SK-N-SH (cell line): Measurements from ENCODE around the gene STK39. TPM values are rescaled to one million over a fixed set of nuclear protein-coding genes. Genes with fewer than 3 reads are reported as not detected.

Source experiments
- CTCF ChIA-PET: fragments of 300-600, 350-600 bp; formaldehyde crosslinking; extraction: SDS; loops from one replicate; lab custom pipeline; 2021; lab: Yijun Ruan, JAX
- POLR2A ChIA-PET: fragments of 350-600 bp; sonication (Branson Sonifier 250); formaldehyde crosslinking; extraction: SDS; loops from one replicate; lab custom pipeline; 2020; ENCODE audit warnings: antibody characterized with exemption, inconsistent platforms; lab: Yijun Ruan, JAX
- DNase-seq: peaks from one replicate; pipeline ENCODE4 v3.0.0; 2012
- H2AFZ ChIP-seq: fragments of 200-600 bp; sonication (generic); 2 replicates; pipeline ENCODE4 v1.8.1; 2016; ENCODE audit warnings: antibody characterized with exemption, mild to moderate bottlenecking, low read depth
- H3F3A ChIP-seq: fragments of 200-600 bp; sonication (generic); replicated peaks from 2 replicates; pipeline ENCODE3; 2016; ENCODE audit warnings: antibody characterized with exemption, mild to moderate bottlenecking; ENCODE audit not compliant: insufficient read depth
- H3K27ac ChIP-seq, 2 experiments: fragments of 200-500 bp in 1 of 2; fragments of 200-600 bp in 1 of 2; sonication (Bioruptor generic) in 1 of 2; sonication (generic), shearing (Covaris generic) in 1 of 2; 2 replicates each; pipeline versions ENCODE4 v1.5.1 to v1.6.1; 2014 to 2016; ENCODE audit warnings: low read depth in 2 of 2, inconsistent platforms in 1 of 2, low read length in 1 of 2, mild to moderate bottlenecking in 1 of 2, mixed read lengths in 1 of 2
- H3K27me3 ChIP-seq: fragments of 200-600 bp; sonication (generic), shearing (Covaris generic); 2 replicates; pipeline ENCODE4 v1.6.1; 2016; ENCODE audit warnings: mixed run types; ENCODE audit not compliant: insufficient read depth
- H3K36me3 ChIP-seq, 2 experiments: fragments of 200-500 bp in 1 of 2; fragments of 200-600 bp in 1 of 2; sonication (Bioruptor generic) in 1 of 2; sonication (generic) in 1 of 2; replicated peaks in 1 of 2; 2 replicates each; pipeline versions ENCODE3 to v1.5.1; 2014 to 2016; ENCODE audit warnings: low read length in 1 of 2, mild to moderate bottlenecking in 1 of 2; ENCODE audit not compliant: insufficient read depth in 2 of 2, control insufficient read depth in 1 of 2
- H3K4me1 ChIP-seq, 2 experiments: fragments of 200-500 bp in 1 of 2; fragments of 200-600 bp in 1 of 2; sonication (Bioruptor generic) in 1 of 2; sonication (generic), shearing (Covaris generic) in 1 of 2; 2 replicates each; pipeline versions ENCODE4 v1.5.1 to v1.6.1; 2014 to 2016; ENCODE audit warnings: low read depth in 1 of 2, low read length in 1 of 2, mixed run types in 1 of 2; ENCODE audit not compliant: insufficient read depth in 2 of 2, control insufficient read depth in 1 of 2
- H3K4me2 ChIP-seq: fragments of 200-600 bp; sonication (generic), shearing (Covaris generic); 2 replicates; pipeline ENCODE4 v1.6.1; 2017; ENCODE audit warnings: mixed run types
- H3K4me3 ChIP-seq, 2 experiments: fragments of 200-500 bp in 1 of 2; fragments of 200-600 bp in 1 of 2; sonication (Bioruptor generic) in 1 of 2; sonication (generic), shearing (Covaris generic) in 1 of 2; 2 replicates each; pipeline versions ENCODE4 v1.5.1 to v1.8.1; 2014 to 2016; ENCODE audit warnings: low read depth in 2 of 2, inconsistent platforms in 1 of 2, low read length in 1 of 2, mild to moderate bottlenecking in 1 of 2, mixed read lengths in 1 of 2, moderate library complexity in 1 of 2
- H3K79me2 ChIP-seq: fragments of 200-600 bp; sonication (generic); 2 replicates; pipeline ENCODE4 v1.8.1; 2017; ENCODE audit warnings: mild to moderate bottlenecking; ENCODE audit not compliant: insufficient read depth
- H3K9ac ChIP-seq: fragments of 200-600 bp; sonication (generic); 2 replicates; pipeline ENCODE4 v1.6.1; 2017; ENCODE audit warnings: mixed run types
- H3K9me2 ChIP-seq: fragments of 200-600 bp; sonication (generic); 2 replicates; pipeline ENCODE4 v1.6.1; 2017; ENCODE audit warnings: mixed run types
- H3K9me3 ChIP-seq: fragments of 200-600 bp; sonication (generic); 2 replicates; pipeline ENCODE4 v1.6.1; 2017; ENCODE audit warnings: mixed run types, mild to moderate bottlenecking, moderate library complexity
- H4K20me1 ChIP-seq: fragments of 200-600 bp; sonication (generic); 2 replicates; pipeline ENCODE4 v1.6.1; 2017; ENCODE audit warnings: mild to moderate bottlenecking, mixed run types; ENCODE audit not compliant: insufficient read depth
- CHD2 ChIP-seq: fragments of 150-350 bp; IDR thresholded peaks from 2 replicates; pipeline ENCODE4 v1.6.1; 2018; ENCODE audit warnings: low read length; ENCODE audit not compliant: partially characterized antibody
- CTCF ChIP-seq: fragments of 200-600 bp; sonication (generic); IDR thresholded peaks from 2 replicates; pipeline ENCODE4 v1.6.1; 2017; ENCODE audit warnings: antibody characterized with exemption, mild to moderate bottlenecking, moderate library complexity
- EP300 ChIP-seq, 2 experiments: IDR thresholded peaks; 2 replicates each; pipeline versions ENCODE4 v1.4.0 to v1.6.1; 2012; ENCODE audit warnings: borderline replicate concordance in 1 of 2, low read depth in 1 of 2, low read length in 1 of 2
- FOXJ3 ChIP-seq: sonication (generic); formaldehyde crosslinking; IDR thresholded peaks from 2 replicates; pipeline ENCODE4 v1.5.1; 2020; ENCODE audit warnings: mild to moderate bottlenecking, missing genetic modification reagents
- JUND ChIP-seq: IDR thresholded peaks from 2 replicates; pipeline ENCODE4 v1.4.0; 2012
- MEF2A ChIP-seq: IDR thresholded peaks from 2 replicates; pipeline ENCODE4 v1.4.0; 2012; ENCODE audit warnings: low read depth, borderline replicate concordance
- PBX3 ChIP-seq: IDR thresholded peaks from 2 replicates; pipeline ENCODE4; 2012
- POLR2AphosphoS5 ChIP-seq: IDR thresholded peaks from 2 replicates; pipeline ENCODE4 v1.6.1; 2012; ENCODE audit warnings: low read depth, low read length
- RXRA ChIP-seq: IDR thresholded peaks from 2 replicates; pipeline ENCODE4 v1.4.0; 2012; ENCODE audit warnings: low read depth, mild to moderate bottlenecking, borderline replicate concordance
- SIN3A ChIP-seq: IDR thresholded peaks from 2 replicates; pipeline ENCODE4 v1.6.1; 2012; ENCODE audit warnings: low read depth, mild to moderate bottlenecking, low read length, moderate library complexity, borderline replicate concordance
- TAF1 ChIP-seq: IDR thresholded peaks from 2 replicates; pipeline ENCODE4 v1.6.1; 2012; ENCODE audit warnings: low read depth, mild to moderate bottlenecking, low read length, moderate library complexity, borderline replicate concordance
- WGBS: methylation state at CpG from one replicate; pipeline ENCODE4 v1.1.6; 2017; ENCODE audit warnings: low lambda C conversion rate; 5-methylcytosine and 5-hydroxymethylcytosine counted together
- polyA plus RNA-seq, 3 experiments: library from polyadenylated mRNA; depleted of rRNA; stranded (reverse); fragments of >200 nt; gene quantifications; 2 replicates each; pipeline ENCODE4 v1.2.3, GENCODE V29; 2012
- TF ChIP-seq, protein P1 (sequence below): IDR thresholded peaks from 2 replicates; pipeline ENCODE4 v1.4.0; 2012; ENCODE audit warnings: low read depth, borderline replicate concordance

The STK39 gene
- polyA plus RNA-seq, 1 of the 3 experiments (the other 2 are of a cell fraction): 9.6 TPM

DNA sequence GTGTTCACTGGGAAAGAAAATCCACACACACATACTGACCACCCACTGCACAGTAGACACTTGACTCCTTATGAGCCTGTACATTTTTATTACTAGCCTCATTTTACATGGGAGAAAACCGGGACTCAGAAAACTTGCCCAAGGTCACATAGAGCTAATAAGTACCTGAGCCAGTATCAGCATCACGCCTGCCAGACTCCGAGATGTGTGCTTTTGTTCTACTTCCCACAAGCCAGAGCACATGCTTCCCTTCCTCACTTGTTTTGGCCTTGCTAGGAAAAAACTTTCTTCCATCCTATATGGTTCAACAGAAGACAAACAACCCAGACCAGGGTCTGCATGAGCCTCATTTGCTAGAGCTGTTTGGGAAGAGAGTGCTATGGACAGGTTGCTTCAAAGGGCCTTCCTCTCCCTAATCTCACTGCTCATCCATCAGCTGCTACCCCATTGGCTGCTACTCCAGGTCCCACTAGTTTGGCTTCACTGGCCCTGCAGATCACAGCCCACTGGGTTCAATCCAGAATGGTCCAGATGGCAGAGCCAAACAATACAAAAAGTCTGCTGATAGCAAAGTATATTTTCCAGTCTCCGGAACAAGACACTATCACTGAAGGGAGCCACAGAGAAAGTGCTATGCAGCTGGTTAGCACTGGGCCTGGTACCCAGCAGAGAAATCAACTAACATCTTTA is 63.9 kb downstream of the STK39 start (continued):
- TF ChIP-seq CTCF (no peak), RXRA (no peak), CHD2 (no peak), MEF2A (no peak), SIN3A (no peak), EP300 (IDR thresholded peaks at IDR 0.05; ENCODE audit: borderline replicate concordance in 1 of 2, low read depth in 1 of 2, low read length in 1 of 2) (no peak)
- TF ChIP-seq, all 33 proteins: peak for 0

- Histone ChIP-seq H3K4me2 (no peak overlapping the region), H4K20me1 (peaks cover 19% of the 10 kb centered on the region), H3K36me3 (peaks cover 9 to 11% of the 10 kb centered on the region in 2 experiments), H2AFZ (no peak overlapping the region), H3K4me3 (no peak overlapping the region), H3K4me1 (peaks cover 0 to 15% of the 10 kb centered on the region in 2 experiments; a peak in 2 of 4 replicates), H3K9me3 (no peaks in the 10 kb centered on the region), H3K79me2 (peaks cover 71% of the 10 kb centered on the region), H3F3A (no peaks in the 10 kb centered on the region), H3K9me2 (no peaks in the 10 kb centered on the region), H3K27me3 (no peaks in the 10 kb centered on the region), H3K27ac (no peak overlapping the region), H3K9ac (no peak overlapping the region)
- DNase-seq: no peak
- TF ChIP-seq PBX3: no peak
- TF ChIP-seq FOXJ3 (CRISPR knock-in tag): no peak
- no peak for TF ChIP-seq JUND
- no peak for TF ChIP-seq POLR2AphosphoS5
- TF ChIP-seq TAF1: no peak
- TF ChIP-seq SIN3A: no peak
- TF ChIP-seq, protein P1, sequence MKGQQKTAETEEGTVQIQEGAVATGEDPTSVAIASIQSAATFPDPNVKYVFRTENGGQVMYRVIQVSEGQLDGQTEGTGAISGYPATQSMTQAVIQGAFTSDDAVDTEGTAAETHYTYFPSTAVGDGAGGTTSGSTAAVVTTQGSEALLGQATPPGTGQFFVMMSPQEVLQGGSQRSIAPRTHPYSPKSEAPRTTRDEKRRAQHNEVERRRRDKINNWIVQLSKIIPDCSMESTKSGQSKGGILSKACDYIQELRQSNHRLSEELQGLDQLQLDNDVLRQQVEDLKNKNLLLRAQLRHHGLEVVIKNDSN: no peak
- WGBS: 99% methylated on average over 5 of the region's 5 CpGs
- POLR2A ChIA-PET: interaction anchor here (0.6 kb wide), 1 partner anchor 135 kb away, joined by 4 read pairs; no protein-coding TSS in a partner anchor
- CTCF ChIA-PET: interaction anchor here (0.8 kb wide), 1 partner anchor 24 kb away, joined by 3 read pairs; no protein-coding TSS in a partner anchor
Observed at GRCh38 chr2:168182550-168183249, 64.7 kb downstream of the STK39 start.
